Measurements from ENCODE around the gene VAT1L. TPM values are rescaled to one million over a fixed set of nuclear protein-coding genes. Genes with fewer than 3 reads are reported as not detected.

The VAT1L gene
- total and polyA plus RNA-seq, 10 of the 15 experiments (the other 5 are each of a cell fraction or from before 2014, with no cell fraction given) = 0.06 to 0.18 (median 0.10) TPM; not detected in 5

DNA sequence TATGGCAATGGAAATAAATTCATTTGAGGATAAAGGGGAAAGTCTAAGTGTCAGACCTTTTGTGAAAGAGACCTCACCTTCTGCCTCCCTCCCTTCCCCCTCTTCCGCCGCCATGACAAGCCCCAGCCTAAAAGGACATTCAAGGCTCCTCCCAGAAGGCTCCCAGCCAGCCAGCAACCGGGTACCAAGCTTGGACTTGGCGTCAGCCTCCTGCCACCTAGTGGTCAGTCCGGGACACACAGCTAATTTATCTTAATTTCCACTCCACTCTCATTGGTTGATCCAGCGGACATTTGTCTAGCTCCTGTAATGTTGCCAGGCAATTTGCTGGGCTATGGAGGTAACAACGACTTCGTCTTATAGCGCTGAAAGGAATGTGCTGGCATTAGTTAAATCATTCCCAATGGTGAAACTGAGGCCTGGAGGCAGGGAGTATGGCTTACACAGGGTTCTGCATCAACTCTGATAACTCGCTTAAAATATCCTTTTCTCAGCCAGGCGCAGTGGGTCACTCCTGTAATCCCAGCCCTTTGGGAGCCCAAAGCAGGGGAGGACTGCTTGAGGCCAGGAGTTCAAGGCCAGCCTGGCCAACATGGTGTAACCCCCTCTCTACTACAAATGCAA is 214.7 kb downstream of the VAT1L start (continued):
- TF ChIP-seq ZZZ3 (IDR thresholded peaks at IDR 0.05; ENCODE audit: control insufficient read depth, insufficient read length, low read depth) (no peak), NFYA (IDR thresholded peaks at IDR 0.05; ENCODE audit: borderline replicate concordance, low read depth, low read length) (no peak), MXI1 (IDR thresholded peaks at IDR 0.05; ENCODE audit: low read depth, low read length) (no peak), ZBED1 (IDR thresholded peaks at IDR 0.05; ENCODE audit: borderline replicate concordance) (no peak), FOXM1 (IDR thresholded peaks at IDR 0.05; ENCODE audit: low read depth, low read length) (no peak), CREM (IDR thresholded peaks at IDR 0.05; ENCODE audit: low read depth) (no peak), SMAD5 (IDR thresholded peaks at IDR 0.05; ENCODE audit: low read depth) (no peak), EP300 (IDR thresholded peaks at IDR 0.05; ENCODE audit: borderline replicate concordance in 1 of 2, control insufficient read depth in 1 of 2, low read depth in 2 of 2, low read length in 2 of 2) (no peak), NRF1 (conservative IDR thresholded peaks at IDR 0.05; ENCODE audit: low read depth, low read length) (no peak), KDM1A (IDR thresholded peaks at IDR 0.05; ENCODE audit: borderline replicate concordance) (no peak), CHD2 (IDR thresholded peaks at IDR 0.05; ENCODE audit: borderline replicate concordance, low read depth, low read length) (no peak), IRF4 (IDR thresholded peaks at IDR 0.05; ENCODE audit: low read depth, low read length) (peak; percentile 58; the same call in 1 of the 2 replicates), IKZF1 (conservative IDR thresholded peaks at IDR 0.05) (no peak), NFYB (IDR thresholded peaks at IDR 0.05; ENCODE audit: insufficient read depth, low read depth, low read length) (peak; percentile 97), ZSCAN29 (IDR thresholded peaks at IDR 0.05) (no peak), PAX5 (IDR thresholded peaks at IDR 0.05; ENCODE audit: borderline replicate concordance, low read depth, low read length) (no peak), ZNF217 (IDR thresholded peaks at IDR 0.05) (no peak), NR2C1 (IDR thresholded peaks at IDR 0.05) (no peak)
- TF ChIP-seq, protein P1, sequence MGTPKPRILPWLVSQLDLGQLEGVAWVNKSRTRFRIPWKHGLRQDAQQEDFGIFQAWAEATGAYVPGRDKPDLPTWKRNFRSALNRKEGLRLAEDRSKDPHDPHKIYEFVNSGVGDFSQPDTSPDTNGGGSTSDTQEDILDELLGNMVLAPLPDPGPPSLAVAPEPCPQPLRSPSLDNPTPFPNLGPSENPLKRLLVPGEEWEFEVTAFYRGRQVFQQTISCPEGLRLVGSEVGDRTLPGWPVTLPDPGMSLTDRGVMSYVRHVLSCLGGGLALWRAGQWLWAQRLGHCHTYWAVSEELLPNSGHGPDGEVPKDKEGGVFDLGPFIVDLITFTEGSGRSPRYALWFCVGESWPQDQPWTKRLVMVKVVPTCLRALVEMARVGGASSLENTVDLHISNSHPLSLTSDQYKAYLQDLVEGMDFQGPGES (IDR thresholded peaks at IDR 0.05) = no peak
- TF ChIP-seq, protein P2, sequence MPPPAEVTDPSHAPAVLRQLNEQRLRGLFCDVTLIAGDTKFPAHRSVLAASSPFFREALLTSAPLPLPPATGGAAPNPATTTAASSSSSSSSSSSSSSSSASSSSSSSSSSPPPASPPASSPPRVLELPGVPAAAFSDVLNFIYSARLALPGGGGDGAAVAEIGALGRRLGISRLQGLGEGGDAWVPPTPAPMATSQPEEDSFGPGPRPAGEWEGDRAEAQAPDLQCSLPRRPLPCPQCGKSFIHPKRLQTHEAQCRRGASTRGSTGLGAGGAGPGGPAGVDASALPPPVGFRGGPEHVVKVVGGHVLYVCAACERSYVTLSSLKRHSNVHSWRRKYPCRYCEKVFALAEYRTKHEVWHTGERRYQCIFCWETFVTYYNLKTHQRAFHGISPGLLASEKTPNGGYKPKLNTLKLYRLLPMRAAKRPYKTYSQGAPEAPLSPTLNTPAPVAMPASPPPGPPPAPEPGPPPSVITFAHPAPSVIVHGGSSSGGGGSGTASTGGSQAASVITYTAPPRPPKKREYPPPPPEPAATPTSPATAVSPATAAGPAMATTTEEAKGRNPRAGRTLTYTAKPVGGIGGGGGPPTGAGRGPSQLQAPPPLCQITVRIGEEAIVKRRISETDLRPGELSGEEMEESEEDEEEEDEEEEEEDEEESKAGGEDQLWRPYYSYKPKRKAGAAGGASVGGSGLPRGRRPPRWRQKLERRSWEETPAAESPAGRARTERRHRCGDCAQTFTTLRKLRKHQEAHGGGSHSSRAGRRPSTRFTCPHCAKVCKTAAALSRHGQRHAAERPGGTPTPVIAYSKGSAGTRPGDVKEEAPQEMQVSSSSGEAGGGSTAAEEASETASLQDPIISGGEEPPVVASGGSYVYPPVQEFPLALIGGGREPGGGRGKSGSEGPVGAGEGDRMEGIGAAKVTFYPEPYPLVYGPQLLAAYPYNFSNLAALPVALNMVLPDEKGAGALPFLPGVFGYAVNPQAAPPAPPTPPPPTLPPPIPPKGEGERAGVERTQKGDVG (CRISPR knock-in tag; IDR thresholded peaks at IDR 0.05) = no peak
- TF ChIP-seq, protein P3, sequence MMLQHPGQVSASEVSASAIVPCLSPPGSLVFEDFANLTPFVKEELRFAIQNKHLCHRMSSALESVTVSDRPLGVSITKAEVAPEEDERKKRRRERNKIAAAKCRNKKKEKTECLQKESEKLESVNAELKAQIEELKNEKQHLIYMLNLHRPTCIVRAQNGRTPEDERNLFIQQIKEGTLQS (IDR thresholded peaks at IDR 0.05; ENCODE audit: borderline replicate concordance, extremely low read depth, low read depth, low read length) = no peak
- TF ChIP-seq, protein P4, sequence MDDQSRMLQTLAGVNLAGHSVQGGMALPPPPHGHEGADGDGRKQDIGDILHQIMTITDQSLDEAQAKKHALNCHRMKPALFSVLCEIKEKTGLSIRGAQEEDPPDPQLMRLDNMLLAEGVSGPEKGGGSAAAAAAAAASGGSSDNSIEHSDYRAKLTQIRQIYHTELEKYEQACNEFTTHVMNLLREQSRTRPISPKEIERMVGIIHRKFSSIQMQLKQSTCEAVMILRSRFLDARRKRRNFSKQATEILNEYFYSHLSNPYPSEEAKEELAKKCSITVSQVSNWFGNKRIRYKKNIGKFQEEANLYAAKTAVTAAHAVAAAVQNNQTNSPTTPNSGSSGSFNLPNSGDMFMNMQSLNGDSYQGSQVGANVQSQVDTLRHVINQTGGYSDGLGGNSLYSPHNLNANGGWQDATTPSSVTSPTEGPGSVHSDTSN (IDR thresholded peaks at IDR 0.05; ENCODE audit: insufficient replicate concordance, low read depth, low read length) = peak; percentile 66
